ENCODE data around the gene AADACL4.

Gene AADACL4

GRCh38 chr1:12614402-12615158 is 29.3 kb upstream of the AADACL4 start:
- no peak overlapping the region for H3K27ac ChIP-seq (ENCODE audit: low read length)
- H3K36me3 ChIP-seq (ENCODE audit: insufficient read depth, low read depth, low read length): peaks cover 22% of the 10 kb centered on the region
- no peaks in the 10 kb centered on the region for H3K9me3 ChIP-seq (ENCODE audit: insufficient read depth, low read depth, low read length)
- H3K9ac ChIP-seq (ENCODE audit: low read depth, low read length): peak overlapping the region; percentile 45; the same call in 1 of the 2 replicates
- peaks cover 19% of the 10 kb centered on the region for H3K27me3 ChIP-seq (ENCODE audit: insufficient read depth, low read length)
- H3K4me3 ChIP-seq (ENCODE audit: low read length): peak overlapping the region; percentile 84
- H3K4me1 ChIP-seq (ENCODE audit: insufficient read depth, low read length): peaks cover 14% of the 10 kb centered on the region; the same call in 1 of the 2 replicates

GRCh38 chr1:12615159-12615864 is 28.6 kb upstream of the AADACL4 start:
- H3K27me3 ChIP-seq (ENCODE audit: insufficient read depth, low read length): peaks cover 20% of the 10 kb centered on the region
- H3K36me3 ChIP-seq (ENCODE audit: insufficient read depth, low read depth, low read length): peaks cover 20% of the 10 kb centered on the region
- peaks cover 19% of the 10 kb centered on the region for H3K4me1 ChIP-seq (ENCODE audit: insufficient read depth, low read length)
- H3K27ac ChIP-seq (ENCODE audit: low read length): peak overlapping the region; percentile 9
- H3K9me3 ChIP-seq (ENCODE audit: insufficient read depth, low read depth, low read length): no peaks in the 10 kb centered on the region
- H3K4me3 ChIP-seq (ENCODE audit: low read length): peak overlapping the region; percentile 84
- peak overlapping the region; percentile 45; the same call in 1 of the 2 replicates for H3K9ac ChIP-seq (ENCODE audit: low read depth, low read length)

- H3K27me3 ChIP-seq (ENCODE audit: insufficient read depth, low read length): peaks cover 20% of the 10 kb centered on the region; the same call in 1 of the 2 replicates
Measured at GRCh38 chr1:12615865-12616708, 27.8 kb upstream of the AADACL4 start.

GRCh38 chr1:12616709-12617373 is 27.0 kb upstream of the AADACL4 start:
- Histone ChIP-seq H3K9ac (ENCODE audit: low read depth, low read length) (peak overlapping the region; percentile 89), H3K36me3 (ENCODE audit: insufficient read depth, low read depth, low read length) (peaks cover 7% of the 10 kb centered on the region; the same call in 1 of the 2 replicates), H3K4me3 (ENCODE audit: low read length) (peak overlapping the region; percentile 84), H3K4me1 (ENCODE audit: insufficient read depth, low read length) (peaks cover 28% of the 10 kb centered on the region), H3K27ac (ENCODE audit: low read length) (no peak overlapping the region), H3K9me3 (ENCODE audit: insufficient read depth, low read depth, low read length) (no peaks in the 10 kb centered on the region), H3K27me3 (ENCODE audit: insufficient read depth, low read length) (peaks cover 20% of the 10 kb centered on the region; the same call in 1 of the 2 replicates)

More at GRCh38 chr1:12615865-12616708, 27.8 kb upstream of the AADACL4 start:
- H3K4me3 ChIP-seq (ENCODE audit: low read length): peak overlapping the region; percentile 84
- peaks cover 25% of the 10 kb centered on the region for H3K4me1 ChIP-seq (ENCODE audit: insufficient read depth, low read length)
- peak overlapping the region; percentile 89; the same call in 1 of the 2 replicates for H3K9ac ChIP-seq (ENCODE audit: low read depth, low read length)
- H3K9me3 ChIP-seq (ENCODE audit: insufficient read depth, low read depth, low read length): no peaks in the 10 kb centered on the region
- peak overlapping the region; percentile 9 for H3K27ac ChIP-seq (ENCODE audit: low read length)
- peaks cover 13% of the 10 kb centered on the region for H3K36me3 ChIP-seq (ENCODE audit: insufficient read depth, low read depth, low read length)

- Histone ChIP-seq H3K4me3 (ENCODE audit: low read length) (peak overlapping the region; percentile 84), H3K4me1 (ENCODE audit: insufficient read depth, low read length) (peaks cover 31% of the 10 kb centered on the region), H3K27ac (ENCODE audit: low read length) (peak overlapping the region; percentile 46), H3K27me3 (ENCODE audit: insufficient read depth, low read length) (peaks cover 20% of the 10 kb centered on the region; the same call in 1 of the 2 replicates), H3K9ac (ENCODE audit: low read depth, low read length) (peak overlapping the region; percentile 89; the same call in 1 of the 2 replicates), H3K9me3 (ENCODE audit: insufficient read depth, low read depth, low read length) (no peaks in the 10 kb centered on the region), H3K36me3 (ENCODE audit: insufficient read depth, low read depth, low read length) (peaks cover under 1% of the 10 kb centered on the region; the same call in 1 of the 2 replicates)
Measured at GRCh38 chr1:12617511-12617900, 26.4 kb upstream of the AADACL4 start.

- H3K4me1 ChIP-seq (ENCODE audit: insufficient read depth, low read length): peaks cover 31% of the 10 kb centered on the region
- H3K27me3 ChIP-seq (ENCODE audit: insufficient read depth, low read length): peaks cover 20% of the 10 kb centered on the region; the same call in 1 of the 2 replicates
- peak within 1 kb of the TSS; percentile 89 for H3K9ac ChIP-seq (ENCODE audit: low read depth, low read length)
- peak within 1 kb of the TSS; percentile 50 for H3K27ac ChIP-seq (ENCODE audit: low read length)
- H3K36me3 ChIP-seq (ENCODE audit: insufficient read depth, low read depth, low read length): no peaks in the 10 kb centered on the region
- H3K9me3 ChIP-seq (ENCODE audit: insufficient read depth, low read depth, low read length): no peaks in the 10 kb centered on the region
- H3K4me3 ChIP-seq (ENCODE audit: low read length): peak within 1 kb of the TSS; percentile 84
Measured at GRCh38 chr1:12617901-12618660, 25.8 kb upstream of the AADACL4 start, which contains the start of gene DHRS3. TSS of gene DHRS3 (minus strand) at chr1:12618210. CDS start at chr1:12617348, 862 bp downstream.

GRCh38 chr1:12618661-12618964 is 25.3 kb upstream of the AADACL4 start:
- Histone ChIP-seq H3K4me3 (ENCODE audit: low read length) (peak overlapping the region; percentile 84), H3K4me1 (ENCODE audit: insufficient read depth, low read length) (peaks cover 31% of the 10 kb centered on the region), H3K27me3 (ENCODE audit: insufficient read depth, low read length) (peaks cover 20% of the 10 kb centered on the region; the same call in 1 of the 2 replicates), H3K9ac (ENCODE audit: low read depth, low read length) (peak overlapping the region; percentile 89), H3K27ac (ENCODE audit: low read length) (peak overlapping the region; percentile 50), H3K9me3 (ENCODE audit: insufficient read depth, low read depth, low read length) (no peaks in the 10 kb centered on the region), H3K36me3 (ENCODE audit: insufficient read depth, low read depth, low read length) (no peaks in the 10 kb centered on the region)

- Histone ChIP-seq H3K27me3 (ENCODE audit: insufficient read depth, low read length) (peaks cover 20% of the 10 kb centered on the region; the same call in 1 of the 2 replicates), H3K9ac (ENCODE audit: low read depth, low read length) (peak overlapping the region; percentile 89), H3K4me1 (ENCODE audit: insufficient read depth, low read length) (peaks cover 31% of the 10 kb centered on the region), H3K27ac (ENCODE audit: low read length) (peak overlapping the region; percentile 50), H3K9me3 (ENCODE audit: insufficient read depth, low read depth, low read length) (no peaks in the 10 kb centered on the region), H3K36me3 (ENCODE audit: insufficient read depth, low read depth, low read length) (no peaks in the 10 kb centered on the region), H3K4me3 (ENCODE audit: low read length) (peak overlapping the region; percentile 84)
Measured at GRCh38 chr1:12618965-12619791, 24.7 kb upstream of the AADACL4 start.

- Histone ChIP-seq H3K27me3 (ENCODE audit: insufficient read depth, low read length) (peaks cover 19% of the 10 kb centered on the region; the same call in 1 of the 2 replicates), H3K27ac (ENCODE audit: low read length) (no peak overlapping the region), H3K36me3 (ENCODE audit: insufficient read depth, low read depth, low read length) (no peaks in the 10 kb centered on the region), H3K9ac (ENCODE audit: low read depth, low read length) (peak overlapping the region; percentile 89; the same call in 1 of the 2 replicates), H3K4me3 (ENCODE audit: low read length) (peak overlapping the region; percentile 84), H3K4me1 (ENCODE audit: insufficient read depth, low read length) (peaks cover 25% of the 10 kb centered on the region), H3K9me3 (ENCODE audit: insufficient read depth, low read depth, low read length) (no peaks in the 10 kb centered on the region)
Measured at GRCh38 chr1:12619792-12620487, 23.9 kb upstream of the AADACL4 start.
